ENCODE data around the gene P2RX4. TPM values are rescaled to one million over a fixed set of nuclear protein-coding genes. Genes with fewer than 3 reads are reported as not detected.
A peak's percentile ranks its signal among the peaks of the same experiment; 100 is the strongest.

Gene P2RX4
- total and polyA plus RNA-seq, 2 of the 13 experiments (the other 11 are each of a cell fraction or from before 2014, with no cell fraction given): 13.8 to 30.8 TPM

DNA sequence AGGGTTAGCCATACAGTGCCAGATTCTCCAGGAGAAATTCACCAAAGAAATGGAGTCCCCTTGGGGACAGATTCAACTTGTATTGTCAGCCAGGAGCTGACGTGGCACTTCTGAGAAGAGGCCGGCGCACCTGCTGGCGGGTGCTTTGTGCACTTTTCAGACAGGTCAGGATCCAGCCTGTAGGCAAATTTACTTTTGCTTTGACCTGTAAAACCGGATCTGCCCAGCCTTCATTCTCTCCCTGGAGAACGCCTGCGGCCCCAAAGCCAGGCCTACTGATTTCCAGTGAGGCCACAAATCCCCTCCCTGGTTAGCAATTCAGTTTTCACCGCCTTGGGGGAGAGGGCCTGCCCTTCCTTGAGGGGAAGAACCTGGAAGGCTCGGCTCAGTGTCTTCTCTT lies 17.4 kb downstream of the P2RX4 start (continued):
- TF ChIP-seq CBX2 (IDR thresholded peaks at IDR 0.05; ENCODE audit: low read depth, low read length) (no peak), CBX2 (CRISPR knock-in tag; IDR thresholded peaks at IDR 0.05; ENCODE audit: low read depth) (no peak), NAIF1 (CRISPR knock-in tag; IDR thresholded peaks at IDR 0.05; ENCODE audit: borderline replicate concordance) (no peak), ZNF326 (CRISPR knock-in tag; IDR thresholded peaks at IDR 0.05; ENCODE audit: borderline replicate concordance) (no peak), KDM4B (CRISPR knock-in tag; IDR thresholded peaks at IDR 0.05) (no peak), HNRNPUL1 (IDR thresholded peaks at IDR 0.05; ENCODE audit: low read depth, low read length) (no peak), ELF3 (CRISPR knock-in tag; IDR thresholded peaks at IDR 0.05) (no peak; the same call in 1 of the 2 replicates), ARID2 (CRISPR knock-in tag; IDR thresholded peaks at IDR 0.05; ENCODE audit: borderline replicate concordance) (no peak)
- TF ChIP-seq, protein P1, sequence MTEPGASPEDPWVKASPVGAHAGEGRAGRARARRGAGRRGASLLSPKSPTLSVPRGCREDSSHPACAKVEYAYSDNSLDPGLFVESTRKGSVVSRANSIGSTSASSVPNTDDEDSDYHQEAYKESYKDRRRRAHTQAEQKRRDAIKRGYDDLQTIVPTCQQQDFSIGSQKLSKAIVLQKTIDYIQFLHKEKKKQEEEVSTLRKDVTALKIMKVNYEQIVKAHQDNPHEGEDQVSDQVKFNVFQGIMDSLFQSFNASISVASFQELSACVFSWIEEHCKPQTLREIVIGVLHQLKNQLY (CRISPR knock-in tag; IDR thresholded peaks at IDR 0.05): 0 out of 2 replicates have a peak, but pooled peaks have one; percentile 14
- TF ChIP-seq, protein P2, sequence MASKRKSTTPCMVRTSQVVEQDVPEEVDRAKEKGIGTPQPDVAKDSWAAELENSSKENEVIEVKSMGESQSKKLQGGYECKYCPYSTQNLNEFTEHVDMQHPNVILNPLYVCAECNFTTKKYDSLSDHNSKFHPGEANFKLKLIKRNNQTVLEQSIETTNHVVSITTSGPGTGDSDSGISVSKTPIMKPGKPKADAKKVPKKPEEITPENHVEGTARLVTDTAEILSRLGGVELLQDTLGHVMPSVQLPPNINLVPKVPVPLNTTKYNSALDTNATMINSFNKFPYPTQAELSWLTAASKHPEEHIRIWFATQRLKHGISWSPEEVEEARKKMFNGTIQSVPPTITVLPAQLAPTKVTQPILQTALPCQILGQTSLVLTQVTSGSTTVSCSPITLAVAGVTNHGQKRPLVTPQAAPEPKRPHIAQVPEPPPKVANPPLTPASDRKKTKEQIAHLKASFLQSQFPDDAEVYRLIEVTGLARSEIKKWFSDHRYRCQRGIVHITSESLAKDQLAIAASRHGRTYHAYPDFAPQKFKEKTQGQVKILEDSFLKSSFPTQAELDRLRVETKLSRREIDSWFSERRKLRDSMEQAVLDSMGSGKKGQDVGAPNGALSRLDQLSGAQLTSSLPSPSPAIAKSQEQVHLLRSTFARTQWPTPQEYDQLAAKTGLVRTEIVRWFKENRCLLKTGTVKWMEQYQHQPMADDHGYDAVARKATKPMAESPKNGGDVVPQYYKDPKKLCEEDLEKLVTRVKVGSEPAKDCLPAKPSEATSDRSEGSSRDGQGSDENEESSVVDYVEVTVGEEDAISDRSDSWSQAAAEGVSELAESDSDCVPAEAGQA (IDR thresholded peaks at IDR 0.05; ENCODE audit: low read depth): no peak
- TF ChIP-seq, protein P2 (CRISPR knock-in tag; IDR thresholded peaks at IDR 0.05; ENCODE audit: borderline replicate concordance): no peak
- TF ChIP-seq, protein P3, sequence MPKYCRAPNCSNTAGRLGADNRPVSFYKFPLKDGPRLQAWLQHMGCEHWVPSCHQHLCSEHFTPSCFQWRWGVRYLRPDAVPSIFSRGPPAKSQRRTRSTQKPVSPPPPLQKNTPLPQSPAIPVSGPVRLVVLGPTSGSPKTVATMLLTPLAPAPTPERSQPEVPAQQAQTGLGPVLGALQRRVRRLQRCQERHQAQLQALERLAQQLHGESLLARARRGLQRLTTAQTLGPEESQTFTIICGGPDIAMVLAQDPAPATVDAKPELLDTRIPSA (CRISPR knock-in tag; IDR thresholded peaks at IDR 0.05; ENCODE audit: borderline replicate concordance): no peak
- TF ChIP-seq, protein P4, sequence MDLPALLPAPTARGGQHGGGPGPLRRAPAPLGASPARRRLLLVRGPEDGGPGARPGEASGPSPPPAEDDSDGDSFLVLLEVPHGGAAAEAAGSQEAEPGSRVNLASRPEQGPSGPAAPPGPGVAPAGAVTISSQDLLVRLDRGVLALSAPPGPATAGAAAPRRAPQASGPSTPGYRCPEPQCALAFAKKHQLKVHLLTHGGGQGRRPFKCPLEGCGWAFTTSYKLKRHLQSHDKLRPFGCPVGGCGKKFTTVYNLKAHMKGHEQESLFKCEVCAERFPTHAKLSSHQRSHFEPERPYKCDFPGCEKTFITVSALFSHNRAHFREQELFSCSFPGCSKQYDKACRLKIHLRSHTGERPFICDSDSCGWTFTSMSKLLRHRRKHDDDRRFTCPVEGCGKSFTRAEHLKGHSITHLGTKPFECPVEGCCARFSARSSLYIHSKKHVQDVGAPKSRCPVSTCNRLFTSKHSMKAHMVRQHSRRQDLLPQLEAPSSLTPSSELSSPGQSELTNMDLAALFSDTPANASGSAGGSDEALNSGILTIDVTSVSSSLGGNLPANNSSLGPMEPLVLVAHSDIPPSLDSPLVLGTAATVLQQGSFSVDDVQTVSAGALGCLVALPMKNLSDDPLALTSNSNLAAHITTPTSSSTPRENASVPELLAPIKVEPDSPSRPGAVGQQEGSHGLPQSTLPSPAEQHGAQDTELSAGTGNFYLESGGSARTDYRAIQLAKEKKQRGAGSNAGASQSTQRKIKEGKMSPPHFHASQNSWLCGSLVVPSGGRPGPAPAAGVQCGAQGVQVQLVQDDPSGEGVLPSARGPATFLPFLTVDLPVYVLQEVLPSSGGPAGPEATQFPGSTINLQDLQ (CRISPR knock-in tag; IDR thresholded peaks at IDR 0.05): no peak
- TF ChIP-seq, protein P5, sequence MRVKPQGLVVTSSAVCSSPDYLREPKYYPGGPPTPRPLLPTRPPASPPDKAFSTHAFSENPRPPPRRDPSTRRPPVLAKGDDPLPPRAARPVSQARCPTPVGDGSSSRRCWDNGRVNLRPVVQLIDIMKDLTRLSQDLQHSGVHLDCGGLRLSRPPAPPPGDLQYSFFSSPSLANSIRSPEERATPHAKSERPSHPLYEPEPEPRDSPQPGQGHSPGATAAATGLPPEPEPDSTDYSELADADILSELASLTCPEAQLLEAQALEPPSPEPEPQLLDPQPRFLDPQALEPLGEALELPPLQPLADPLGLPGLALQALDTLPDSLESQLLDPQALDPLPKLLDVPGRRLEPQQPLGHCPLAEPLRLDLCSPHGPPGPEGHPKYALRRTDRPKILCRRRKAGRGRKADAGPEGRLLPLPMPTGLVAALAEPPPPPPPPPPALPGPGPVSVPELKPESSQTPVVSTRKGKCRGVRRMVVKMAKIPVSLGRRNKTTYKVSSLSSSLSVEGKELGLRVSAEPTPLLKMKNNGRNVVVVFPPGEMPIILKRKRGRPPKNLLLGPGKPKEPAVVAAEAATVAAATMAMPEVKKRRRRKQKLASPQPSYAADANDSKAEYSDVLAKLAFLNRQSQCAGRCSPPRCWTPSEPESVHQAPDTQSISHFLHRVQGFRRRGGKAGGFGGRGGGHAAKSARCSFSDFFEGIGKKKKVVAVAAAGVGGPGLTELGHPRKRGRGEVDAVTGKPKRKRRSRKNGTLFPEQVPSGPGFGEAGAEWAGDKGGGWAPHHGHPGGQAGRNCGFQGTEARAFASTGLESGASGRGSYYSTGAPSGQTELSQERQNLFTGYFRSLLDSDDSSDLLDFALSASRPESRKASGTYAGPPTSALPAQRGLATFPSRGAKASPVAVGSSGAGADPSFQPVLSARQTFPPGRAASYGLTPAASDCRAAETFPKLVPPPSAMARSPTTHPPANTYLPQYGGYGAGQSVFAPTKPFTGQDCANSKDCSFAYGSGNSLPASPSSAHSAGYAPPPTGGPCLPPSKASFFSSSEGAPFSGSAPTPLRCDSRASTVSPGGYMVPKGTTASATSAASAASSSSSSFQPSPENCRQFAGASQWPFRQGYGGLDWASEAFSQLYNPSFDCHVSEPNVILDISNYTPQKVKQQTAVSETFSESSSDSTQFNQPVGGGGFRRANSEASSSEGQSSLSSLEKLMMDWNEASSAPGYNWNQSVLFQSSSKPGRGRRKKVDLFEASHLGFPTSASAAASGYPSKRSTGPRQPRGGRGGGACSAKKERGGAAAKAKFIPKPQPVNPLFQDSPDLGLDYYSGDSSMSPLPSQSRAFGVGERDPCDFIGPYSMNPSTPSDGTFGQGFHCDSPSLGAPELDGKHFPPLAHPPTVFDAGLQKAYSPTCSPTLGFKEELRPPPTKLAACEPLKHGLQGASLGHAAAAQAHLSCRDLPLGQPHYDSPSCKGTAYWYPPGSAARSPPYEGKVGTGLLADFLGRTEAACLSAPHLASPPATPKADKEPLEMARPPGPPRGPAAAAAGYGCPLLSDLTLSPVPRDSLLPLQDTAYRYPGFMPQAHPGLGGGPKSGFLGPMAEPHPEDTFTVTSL (CRISPR knock-in tag; IDR thresholded peaks at IDR 0.05; ENCODE audit: borderline replicate concordance): no peak; the same call in 1 of the 2 replicates
